Hepatocyte (in vitro differentiated cells): Measurements from ENCODE around the gene SH3PXD2B.

ENCODE experiments used
- CTCF ChIP-seq: fragments of 200-600 bp; sonication (generic); IDR thresholded peaks from 2 replicates; pipeline ENCODE4 v1.5.1; 2016; ENCODE audit warnings: antibody characterized with exemption, mild to moderate bottlenecking; ENCODE audit not compliant: poor library complexity
- EZH2 ChIP-seq: fragments of 200-600 bp; sonication (generic); IDR thresholded peaks from 2 replicates; pipeline ENCODE4 v1.6.1; 2016; ENCODE audit warnings: antibody characterized with exemption, mild to moderate bottlenecking, borderline replicate concordance
- EZH2phosphoT487 ChIP-seq: fragments of 200-600 bp; sonication (generic); IDR thresholded peaks from one replicate; pipeline ENCODE4 v1.6.1; 2018; ENCODE audit warnings: antibody characterized with exemption, mild to moderate bottlenecking, low read depth, moderate library complexity; ENCODE audit not compliant: unreplicated experiment, severe bottlenecking

GRCh38 chr5:172374783-172375182 is 79.5 kb downstream of the SH3PXD2B start:
- TF ChIP-seq CTCF: no peak
- TF ChIP-seq EZH2: no peak
- TF ChIP-seq EZH2phosphoT487: no peak
